ENCODE data around the gene CBR4. TPM values are rescaled to one million over a fixed set of nuclear protein-coding genes. Genes with fewer than 3 reads are reported as not detected.

Gene CBR4
- total RNA-seq, result 10 to 100 TPM; 18.0 to 19.1 TPM

DNA sequence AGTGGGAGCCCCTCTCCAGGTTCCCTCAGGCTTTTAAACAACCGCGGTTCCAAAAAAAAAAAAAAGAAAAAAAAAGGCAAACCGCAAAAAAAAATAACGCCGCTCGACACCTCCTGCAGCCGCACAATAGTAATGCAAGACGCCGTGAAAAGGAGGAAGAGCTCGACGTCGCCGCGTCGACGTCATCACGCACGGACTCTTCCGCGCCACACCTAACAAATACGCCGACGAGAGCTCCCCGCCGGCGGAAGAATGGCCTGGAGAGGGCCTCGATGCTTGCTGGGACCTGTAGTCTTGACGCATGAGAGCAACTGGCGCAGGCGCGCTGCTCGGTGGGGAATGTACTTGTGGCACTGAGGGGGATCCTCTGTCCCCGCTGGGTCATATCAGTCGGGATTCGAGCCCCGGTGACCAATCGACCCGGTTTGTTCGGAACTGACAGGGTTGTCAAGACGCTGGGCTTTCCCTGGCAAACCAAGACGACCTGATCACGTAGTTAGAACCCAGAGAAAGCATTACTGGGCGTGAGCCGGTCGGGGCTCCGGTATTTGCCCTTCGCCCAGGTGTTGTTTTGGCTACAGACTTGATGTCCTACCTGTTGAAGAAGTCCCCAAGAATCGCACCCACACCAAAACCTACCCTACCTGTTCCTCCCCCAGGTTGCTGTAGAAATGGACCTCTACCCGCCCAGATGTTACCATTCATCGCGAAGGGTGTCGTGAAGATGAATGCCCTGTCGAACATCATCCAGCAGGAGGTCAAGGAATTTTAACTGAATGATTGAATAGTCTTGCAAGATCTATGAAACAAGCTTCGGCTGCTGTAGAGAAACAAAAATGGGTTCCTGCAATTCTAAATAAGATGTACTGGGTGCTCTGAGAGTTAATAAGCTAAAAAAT lies at the start of gene CBR4:
CBR4 (minus strand) TSS at position 131 of the 899 bp plus-strand sequence. CDS start 166 bp downstream, outside the sequence.
- H3K4me1 Mint-ChIP-seq, result peaks cover 18% of the 10 kb centered on the region
- H3K27ac Mint-ChIP-seq, result peak within 1 kb of the TSS; percentile 91
- H3K27me3 Mint-ChIP-seq, result no peaks in the 10 kb centered on the region
- ATAC-seq (ENCODE audit: low read depth) (peak; percentile 99), DNase-seq (peak; percentile 90)
- H3K9me3 Mint-ChIP-seq, result no peaks in the 10 kb centered on the region
- H3K4me3 Mint-ChIP-seq, result peak within 1 kb of the TSS; percentile 91
- peaks cover 4% of the 10 kb centered on the region for H3K36me3 Mint-ChIP-seq
- POLR2A ChIA-PET, result interaction anchor here (0.7 to 1.5 kb wide), 16 partner anchors 12 to 846 kb away, joined by 3 to 5 read pairs (median 3); partner anchors contain the start of gene NEK1

GRCh38 chr4:169059306-169060211 lies 49.5 kb upstream of the CBR4 start:
- Mint-ChIP-seq H3K4me1 (no peaks in the 10 kb centered on the region), H3K27me3 (no peaks in the 10 kb centered on the region), H3K9me3 (no peaks in the 10 kb centered on the region), H3K36me3 (no peaks in the 10 kb centered on the region), H3K4me3 (no peak overlapping the region), H3K27ac (no peak overlapping the region)
- POLR2A ChIA-PET, result no interaction called here
- DNase-seq, result no peak
- ATAC-seq (ENCODE audit: low read depth), result no peak

DNA sequence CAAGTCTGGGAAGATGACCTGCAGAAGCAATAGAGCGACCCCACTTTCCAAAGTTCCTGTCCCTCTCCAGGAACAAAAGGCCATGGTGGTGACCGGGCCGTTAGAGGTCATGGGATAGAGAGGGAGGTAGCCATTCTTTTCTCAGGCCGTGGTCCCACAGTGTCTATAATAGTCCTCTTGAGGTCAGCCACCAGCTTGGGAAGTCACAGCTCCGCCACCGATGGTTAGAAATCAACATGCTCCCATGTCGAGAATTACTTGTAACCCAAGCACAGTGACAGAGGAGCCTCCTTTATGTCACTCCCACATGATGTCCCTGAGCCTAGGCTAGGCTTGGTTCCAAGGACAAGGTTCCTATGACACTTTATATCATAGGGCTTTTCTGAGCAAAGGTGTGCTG lies 48.3 kb upstream of the CBR4 start:
- DNase-seq (no peak), ATAC-seq (ENCODE audit: low read depth) (no peak)
- no peaks in the 10 kb centered on the region for H3K27me3 Mint-ChIP-seq
- no peaks in the 10 kb centered on the region for H3K4me1 Mint-ChIP-seq
- POLR2A ChIA-PET, result no interaction called here
- no peaks in the 10 kb centered on the region for H3K36me3 Mint-ChIP-seq
- H3K27ac Mint-ChIP-seq, result no peak overlapping the region
- no peaks in the 10 kb centered on the region for H3K9me3 Mint-ChIP-seq
- H3K4me3 Mint-ChIP-seq, result no peak overlapping the region

DNA sequence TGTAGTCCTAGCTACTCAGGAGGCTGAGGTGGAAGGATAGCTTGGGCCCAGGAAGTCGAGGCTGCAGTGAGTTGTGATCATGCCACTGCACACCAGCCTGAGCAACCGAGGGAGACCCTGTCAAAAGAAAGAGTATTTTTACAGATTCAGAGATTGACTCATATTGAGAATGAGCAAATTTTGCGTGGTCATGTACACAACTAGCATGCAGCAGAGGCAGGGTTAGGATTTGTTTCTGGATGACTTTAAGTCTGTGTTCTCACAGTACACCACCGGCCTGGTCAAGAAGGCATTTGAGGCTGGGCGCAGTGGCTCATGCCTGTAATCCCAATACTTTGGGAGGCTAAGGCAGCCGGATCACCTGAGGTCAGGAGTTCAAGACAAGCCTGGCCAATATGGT lies 44.8 kb upstream of the CBR4 start:
- Mint-ChIP-seq H3K9me3 (no peaks in the 10 kb centered on the region), H3K27ac (no peak overlapping the region), H3K4me3 (no peak overlapping the region), H3K36me3 (no peaks in the 10 kb centered on the region), H3K4me1 (no peaks in the 10 kb centered on the region), H3K27me3 (no peaks in the 10 kb centered on the region)
- DNase-seq (no peak), ATAC-seq (ENCODE audit: low read depth) (no peak)
- POLR2A ChIA-PET, result no interaction called here

DNA sequence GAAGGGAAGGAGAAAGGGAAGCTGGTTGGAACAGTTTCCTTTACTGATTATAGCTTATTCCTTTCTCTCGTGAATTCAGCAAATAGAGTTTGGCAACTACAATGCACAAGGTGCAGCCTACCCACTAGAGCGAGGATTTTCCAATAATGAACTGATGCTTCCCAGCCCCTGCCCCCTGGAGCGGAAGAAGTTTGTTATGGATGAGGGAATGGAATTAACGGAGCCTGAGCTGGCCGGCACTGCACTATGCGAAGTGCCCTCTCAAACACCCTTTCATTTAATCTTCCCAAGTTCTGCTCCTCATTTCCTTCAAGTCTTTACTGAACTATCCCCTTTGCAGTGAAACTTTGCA lies 42.5 kb upstream of the CBR4 start:
- Mint-ChIP-seq H3K9me3 (no peaks in the 10 kb centered on the region), H3K36me3 (no peaks in the 10 kb centered on the region), H3K4me1 (no peaks in the 10 kb centered on the region), H3K4me3 (no peak overlapping the region), H3K27ac (no peak overlapping the region), H3K27me3 (peaks cover 2% of the 10 kb centered on the region)
- DNase-seq, result no peak
- ATAC-seq (ENCODE audit: low read depth), result no peak
- POLR2A ChIA-PET, result no interaction called here

- POLR2A ChIA-PET, result no interaction called here
- Mint-ChIP-seq H3K27me3 (peaks cover 2% of the 10 kb centered on the region), H3K36me3 (no peaks in the 10 kb centered on the region), H3K27ac (no peak overlapping the region), H3K4me1 (no peaks in the 10 kb centered on the region), H3K9me3 (no peaks in the 10 kb centered on the region), H3K4me3 (no peak overlapping the region)
- ATAC-seq (ENCODE audit: low read depth), result no peak
- DNase-seq, result no peak
Observed at GRCh38 chr4:169051761-169052593, 41.9 kb upstream of the CBR4 start.

DNA sequence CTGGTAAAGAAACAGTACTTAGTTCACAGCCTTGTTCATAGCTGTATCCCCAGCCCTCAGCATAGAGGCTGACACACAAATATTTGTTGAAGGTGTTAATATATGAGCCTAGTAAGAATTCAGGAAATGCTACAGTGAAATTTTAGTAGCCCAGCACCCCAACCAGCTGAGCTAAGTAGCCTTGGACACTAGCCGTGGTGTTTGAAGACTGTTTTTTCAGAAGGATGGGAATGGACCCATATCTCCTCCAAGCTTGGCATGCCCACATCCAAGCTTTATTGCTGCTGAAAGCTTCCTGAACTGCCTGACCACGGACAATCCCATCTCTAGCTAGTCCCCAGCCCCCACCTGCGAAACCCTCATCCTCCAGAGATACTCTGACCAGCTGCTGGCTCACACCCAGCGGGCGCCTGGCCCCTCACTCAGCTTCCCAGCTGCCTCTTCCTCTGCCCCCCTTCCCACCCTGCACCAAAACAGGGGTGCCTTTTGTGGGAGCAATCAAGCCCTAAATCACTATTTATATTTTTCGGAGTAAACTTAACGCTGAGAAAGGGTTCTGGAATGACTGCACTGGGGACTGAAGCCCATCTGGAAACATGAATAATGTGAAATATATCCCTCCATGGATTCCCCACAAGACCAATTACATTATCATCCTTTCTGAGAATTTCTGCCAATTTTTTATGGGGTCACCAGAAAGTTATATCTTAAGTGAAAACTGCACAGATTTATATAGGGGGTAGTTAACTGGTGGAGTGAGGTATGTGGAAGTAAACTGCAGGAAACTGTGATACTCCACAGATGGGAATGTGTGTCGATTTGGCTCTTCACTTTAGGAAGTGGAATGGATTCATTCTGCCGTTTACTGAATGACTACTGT lies 41.1 kb upstream of the CBR4 start:
- POLR2A ChIA-PET, result no interaction called here
- Mint-ChIP-seq H3K36me3 (no peaks in the 10 kb centered on the region), H3K9me3 (no peaks in the 10 kb centered on the region), H3K4me3 (no peak overlapping the region), H3K27ac (no peak overlapping the region), H3K27me3 (peaks cover 2% of the 10 kb centered on the region), H3K4me1 (no peaks in the 10 kb centered on the region)
- DNase-seq, result no peak
- ATAC-seq (ENCODE audit: low read depth), result no peak

- no peak overlapping the region for H3K4me3 Mint-ChIP-seq
- H3K27ac Mint-ChIP-seq, result no peak overlapping the region
- H3K36me3 Mint-ChIP-seq, result no peaks in the 10 kb centered on the region
- H3K9me3 Mint-ChIP-seq, result no peaks in the 10 kb centered on the region
- ATAC-seq (ENCODE audit: low read depth) (no peak), DNase-seq (no peak)
- POLR2A ChIA-PET, result no interaction called here
- H3K27me3 Mint-ChIP-seq, result peaks cover 2% of the 10 kb centered on the region
- H3K4me1 Mint-ChIP-seq, result no peaks in the 10 kb centered on the region
Observed at GRCh38 chr4:169050284-169050683, 40.2 kb upstream of the CBR4 start.

GRCh38 chr4:169048868-169049414 lies 38.9 kb upstream of the CBR4 start:
- no peak overlapping the region for H3K27ac Mint-ChIP-seq
- no peaks in the 10 kb centered on the region for H3K36me3 Mint-ChIP-seq
- ATAC-seq (ENCODE audit: low read depth) (no peak), DNase-seq (no peak)
- H3K27me3 Mint-ChIP-seq, result peaks cover 2% of the 10 kb centered on the region
- H3K4me1 Mint-ChIP-seq, result no peaks in the 10 kb centered on the region
- H3K4me3 Mint-ChIP-seq, result no peak overlapping the region
- POLR2A ChIA-PET, result no interaction called here
- H3K9me3 Mint-ChIP-seq, result no peaks in the 10 kb centered on the region

DNA sequence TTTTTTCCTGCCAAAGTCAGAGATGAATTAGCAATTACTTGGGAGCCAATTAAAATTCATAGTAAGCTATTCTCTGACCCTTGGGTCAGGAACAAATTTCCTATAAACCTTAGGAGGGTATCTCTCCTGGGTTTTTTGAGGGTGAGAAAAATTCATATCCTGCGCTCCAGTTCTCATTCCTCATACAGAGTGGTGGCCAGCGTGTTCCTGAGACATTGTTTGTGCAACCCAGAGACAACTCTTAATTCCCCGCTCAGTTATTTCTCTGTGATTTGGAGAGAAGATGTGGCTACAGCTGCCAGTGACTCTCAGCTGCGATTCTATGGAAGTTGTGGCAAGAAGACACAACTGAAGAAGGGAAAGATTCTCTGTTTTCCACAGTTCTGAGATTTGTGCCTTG lies 37.9 kb upstream of the CBR4 start:
- no peak overlapping the region for H3K4me3 Mint-ChIP-seq
- no peaks in the 10 kb centered on the region for H3K36me3 Mint-ChIP-seq
- H3K9me3 Mint-ChIP-seq, result no peaks in the 10 kb centered on the region
- peaks cover 2% of the 10 kb centered on the region for H3K27me3 Mint-ChIP-seq
- no peak for DNase-seq
- ATAC-seq (ENCODE audit: low read depth), result no peak
- POLR2A ChIA-PET, result no interaction called here
- no peaks in the 10 kb centered on the region for H3K4me1 Mint-ChIP-seq
- no peak overlapping the region for H3K27ac Mint-ChIP-seq

DNA sequence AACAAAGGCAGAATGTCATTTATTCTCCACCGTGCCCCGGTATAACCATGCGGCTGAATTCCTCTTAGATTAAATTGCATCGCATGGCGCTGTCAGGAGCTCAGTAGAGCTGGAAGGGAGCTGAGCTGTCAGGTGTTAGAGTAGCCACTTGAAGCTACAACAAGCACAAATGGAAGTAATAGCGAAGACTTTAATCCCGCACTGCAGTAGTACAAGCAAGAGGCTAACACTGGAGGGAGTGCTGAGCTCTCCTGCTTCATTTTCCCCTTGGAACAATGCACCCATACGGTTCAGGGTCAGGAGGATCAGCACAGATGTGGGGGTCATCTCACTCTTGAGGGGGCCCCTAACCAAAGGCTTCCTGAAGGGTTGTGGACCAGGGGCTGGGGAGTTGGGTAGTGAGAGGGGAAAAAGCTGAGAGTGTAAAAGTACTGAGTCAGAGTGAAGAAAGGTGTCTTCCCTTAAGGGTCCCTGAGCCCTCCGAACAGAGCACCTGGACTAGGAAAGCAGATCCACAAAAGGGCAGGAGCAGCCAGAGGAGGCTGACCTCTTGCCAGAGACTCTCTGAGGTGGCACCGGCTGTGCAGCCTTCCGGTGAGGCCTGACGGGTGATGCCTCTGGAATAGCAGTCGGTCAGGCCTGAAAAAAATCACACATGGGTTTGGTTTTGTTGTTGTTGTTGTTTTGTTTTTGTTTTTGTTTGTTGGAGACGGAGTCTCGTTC lies 36.0 kb upstream of the CBR4 start:
- H3K27ac Mint-ChIP-seq, result no peak overlapping the region
- POLR2A ChIA-PET, result no interaction called here
- no peak for ATAC-seq (ENCODE audit: low read depth)

More for the DNA sequence above, 36.0 kb upstream of the CBR4 start:
- no peak overlapping the region for H3K4me3 Mint-ChIP-seq
- DNase-seq, result no peak
- no peaks in the 10 kb centered on the region for H3K36me3 Mint-ChIP-seq
- no peaks in the 10 kb centered on the region for H3K9me3 Mint-ChIP-seq
- H3K27me3 Mint-ChIP-seq, result peaks cover 2% of the 10 kb centered on the region
- no peaks in the 10 kb centered on the region for H3K4me1 Mint-ChIP-seq
